ENCODE data around the gene KLC1.

KLC1 gene

DNA sequence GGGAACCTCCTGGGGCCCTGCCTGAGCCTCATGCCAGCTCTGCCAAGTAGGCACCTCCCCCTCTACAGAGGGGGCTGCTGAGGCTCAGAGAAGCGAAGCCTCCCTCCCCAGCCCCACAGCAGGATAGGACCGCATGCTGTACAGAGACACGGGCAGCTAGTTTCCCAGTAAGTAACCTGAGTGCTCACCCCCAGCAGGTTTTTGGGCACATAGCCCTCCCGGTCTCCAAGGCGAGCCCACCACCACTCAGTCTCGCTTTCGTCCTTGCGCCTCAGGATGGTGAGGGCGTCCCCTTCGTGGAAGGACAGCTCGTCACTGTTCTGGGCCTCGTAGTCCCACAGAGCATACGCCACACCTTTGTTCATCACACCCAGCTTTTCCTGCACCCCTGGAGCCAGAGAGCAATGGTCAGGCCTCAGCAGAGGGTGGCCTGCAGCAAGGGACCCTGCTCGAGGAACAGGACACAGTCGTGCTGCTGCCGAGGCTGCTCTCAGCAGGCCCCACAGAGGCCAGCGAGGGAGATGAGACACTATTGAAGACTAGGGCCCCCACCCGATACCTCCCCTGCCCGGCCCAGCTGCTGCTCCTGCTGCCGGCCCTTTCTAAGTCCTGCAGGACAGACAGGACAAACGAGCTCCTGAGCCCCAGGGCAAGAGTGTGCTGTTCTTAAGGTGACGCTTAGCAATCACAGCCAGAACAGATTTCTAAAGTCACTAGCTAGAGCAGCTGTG, 107.0 kb downstream of the KLC1 start:
- DNase-seq (ENCODE audit: low read depth), result no peak

DNA sequence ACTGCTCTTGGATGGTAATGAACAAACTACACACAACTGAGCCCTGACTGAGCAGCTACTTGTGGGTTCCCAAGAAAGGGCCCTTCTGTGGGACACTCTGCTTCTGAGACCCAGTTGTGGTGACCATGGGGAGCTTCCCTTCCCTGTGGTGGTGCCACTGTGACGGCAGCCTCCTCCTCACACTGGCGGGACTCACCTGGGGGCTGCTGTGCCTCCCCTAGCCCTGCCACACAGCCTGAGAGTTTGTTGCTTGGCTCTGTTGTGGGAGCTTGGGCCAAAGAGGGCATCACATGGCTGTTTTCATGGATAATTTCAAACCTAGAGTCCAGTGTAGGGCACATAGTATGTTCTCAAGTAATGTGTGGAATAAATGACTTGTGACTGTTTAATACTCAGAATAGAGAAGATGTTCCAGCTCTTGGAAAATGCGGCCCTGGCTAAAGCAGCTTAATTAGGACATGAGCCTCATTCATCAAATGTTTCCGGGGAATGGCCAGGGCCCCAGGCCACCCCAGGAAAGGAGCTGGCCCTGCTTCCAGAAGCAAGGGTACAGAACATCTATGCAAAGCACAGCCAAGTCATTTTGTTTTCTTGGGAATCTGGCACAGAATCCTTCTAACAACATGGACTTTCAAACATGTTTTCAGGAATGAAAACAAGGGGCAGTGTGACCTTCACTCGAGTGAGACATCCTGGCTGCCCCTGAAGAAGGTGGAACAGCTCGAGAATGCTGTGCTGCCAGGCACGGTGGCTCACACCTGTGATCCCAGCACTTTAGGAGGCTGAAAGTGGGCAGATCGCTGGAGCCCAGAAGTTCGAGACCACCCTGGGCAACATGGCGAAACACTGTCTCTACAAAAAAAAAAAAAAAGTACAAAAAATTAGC, 107.8 kb downstream of the KLC1 start:
- no peak for DNase-seq (ENCODE audit: low read depth)

DNA sequence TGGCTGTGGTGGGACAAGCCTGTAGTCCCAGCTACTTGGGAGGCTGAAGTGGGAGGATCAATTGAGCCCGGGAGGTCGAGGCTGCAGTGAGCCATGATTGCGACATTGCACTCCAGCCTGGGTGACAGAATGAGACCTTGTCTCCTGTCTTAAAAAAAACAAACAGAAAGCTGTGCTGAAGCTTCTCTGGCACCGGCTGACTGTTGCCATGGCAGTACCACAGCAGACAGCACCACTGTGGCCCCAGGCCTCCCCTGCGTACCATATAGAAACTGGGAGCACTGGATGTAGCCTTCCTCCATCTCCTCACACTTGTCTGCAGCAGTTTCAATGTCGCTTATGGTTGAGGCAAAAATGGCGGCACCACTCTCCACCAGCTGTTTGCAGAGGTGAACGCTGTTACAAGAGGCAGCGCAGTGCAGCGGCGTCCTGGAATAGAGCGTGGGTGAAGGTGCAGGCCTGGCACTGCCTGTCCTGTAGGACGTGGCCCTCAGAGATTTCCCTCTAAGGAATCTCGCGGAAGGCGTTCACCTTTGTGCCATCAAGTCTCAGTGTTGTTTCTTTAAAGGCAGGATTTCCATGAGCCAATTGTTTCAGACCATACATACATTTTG, 108.5 kb downstream of the KLC1 start:
- DNase-seq (ENCODE audit: low read depth), result no peak

DNA sequence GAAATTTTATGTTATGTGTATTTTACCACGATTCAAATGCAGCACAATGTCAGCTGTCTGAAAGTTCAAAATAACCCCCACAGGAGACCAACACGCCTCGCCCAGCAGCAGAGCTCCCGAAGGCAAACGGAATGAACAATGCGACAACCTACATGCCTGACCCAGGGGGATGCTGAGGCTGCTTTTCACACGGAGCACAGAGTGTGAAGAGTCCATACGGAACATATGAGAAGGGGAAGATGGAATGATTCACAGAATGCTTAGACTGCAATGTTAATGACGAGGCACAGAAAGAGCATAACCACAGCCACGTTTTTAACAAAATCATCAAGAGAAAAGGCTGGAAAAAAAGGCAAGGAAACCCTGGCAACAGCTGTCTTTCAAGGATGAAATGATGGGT, 109.2 kb downstream of the KLC1 start:
- no peak for DNase-seq (ENCODE audit: low read depth)

DNA sequence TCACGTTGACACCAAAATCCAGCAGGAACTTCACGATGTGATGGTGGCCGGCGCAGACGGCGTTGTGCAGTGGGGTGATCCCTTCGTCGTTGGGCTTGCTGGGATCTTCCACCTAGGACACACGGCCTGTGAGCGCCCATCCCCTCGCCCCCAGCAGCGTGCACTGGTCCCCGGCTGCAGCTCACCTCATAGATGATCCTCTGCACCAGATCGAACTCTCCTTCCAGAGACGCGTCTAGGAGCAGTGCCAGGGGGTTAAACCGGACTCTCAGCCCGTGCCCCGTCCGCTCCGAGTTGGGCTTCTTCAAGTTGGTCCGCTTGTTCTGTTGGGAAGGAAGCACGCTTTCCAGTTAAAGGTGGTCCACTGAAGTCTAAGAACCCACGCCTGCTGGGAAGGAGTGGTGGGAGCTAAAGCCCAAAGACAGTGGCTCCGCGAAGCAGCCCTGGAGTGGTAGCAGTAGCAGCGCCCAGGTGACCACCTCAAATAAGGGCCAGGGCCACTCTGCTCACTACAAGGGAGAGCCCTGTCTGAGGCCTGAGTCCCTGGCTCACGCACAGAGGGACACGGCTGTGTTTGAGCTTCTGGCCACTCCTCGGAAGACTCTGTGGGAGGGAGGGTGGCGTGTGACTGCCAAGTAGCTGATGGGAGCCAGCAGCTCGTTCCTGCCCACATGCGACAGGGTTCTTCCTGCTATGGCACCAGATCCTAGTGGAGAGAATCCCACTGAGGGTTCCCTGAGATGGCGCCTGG, 109.9 kb downstream of the KLC1 start:
- no peak for DNase-seq (ENCODE audit: low read depth)

DNA sequence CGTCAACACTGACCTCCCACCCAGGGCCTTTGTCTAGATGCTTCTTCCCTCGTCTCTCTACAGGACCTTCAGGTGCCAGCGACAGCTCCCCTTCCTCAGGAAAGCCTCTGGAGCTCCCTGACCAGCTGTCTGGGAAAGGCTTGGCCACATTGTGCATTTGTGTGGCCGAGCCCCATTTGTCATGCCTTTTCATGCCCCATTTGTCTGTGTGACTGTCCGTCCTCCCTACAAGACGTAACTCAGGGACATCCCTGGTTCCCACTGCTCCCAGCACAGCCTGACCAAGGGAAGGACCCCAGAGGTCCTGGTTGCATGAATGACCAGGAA, 110.4 kb downstream of the KLC1 start:
- DNase-seq (ENCODE audit: low read depth), result no peak

DNA sequence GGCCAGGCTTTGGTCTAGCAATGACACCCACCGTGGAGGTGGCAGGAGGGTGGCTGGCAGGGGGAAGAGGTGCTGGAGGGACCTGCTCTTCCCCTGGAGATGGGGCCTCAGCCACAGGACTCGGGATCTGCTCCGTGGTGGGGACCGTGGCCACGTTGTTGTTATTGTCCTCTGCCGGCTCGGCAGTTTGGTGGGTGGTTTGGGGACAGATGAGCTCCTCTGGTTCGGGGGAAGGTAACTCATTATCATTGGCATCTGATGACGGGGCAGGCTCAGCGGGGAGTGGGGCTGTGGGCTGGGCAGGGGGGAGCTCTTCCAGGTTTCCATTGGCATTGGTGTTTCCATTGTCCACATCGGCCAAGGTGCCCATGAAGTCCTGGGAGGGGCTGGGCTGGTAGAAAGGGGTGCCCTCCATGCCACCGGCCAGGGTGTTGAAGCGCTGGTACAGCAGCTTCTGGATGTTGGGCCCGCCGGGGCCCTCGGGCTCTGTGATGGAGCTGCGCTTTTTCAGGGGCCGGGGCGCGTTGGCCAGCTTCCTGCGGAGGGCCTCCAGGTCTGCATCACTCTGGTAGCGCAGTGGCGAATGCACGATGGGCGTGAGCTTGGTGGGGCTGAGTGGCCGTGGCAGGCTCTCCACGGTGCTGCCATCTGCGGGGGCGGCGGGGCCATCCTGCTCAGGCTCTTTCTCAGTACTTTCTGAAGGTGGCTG, 110.9 kb downstream of the KLC1 start:
- DNase-seq (ENCODE audit: low read depth), result no peak

DNA sequence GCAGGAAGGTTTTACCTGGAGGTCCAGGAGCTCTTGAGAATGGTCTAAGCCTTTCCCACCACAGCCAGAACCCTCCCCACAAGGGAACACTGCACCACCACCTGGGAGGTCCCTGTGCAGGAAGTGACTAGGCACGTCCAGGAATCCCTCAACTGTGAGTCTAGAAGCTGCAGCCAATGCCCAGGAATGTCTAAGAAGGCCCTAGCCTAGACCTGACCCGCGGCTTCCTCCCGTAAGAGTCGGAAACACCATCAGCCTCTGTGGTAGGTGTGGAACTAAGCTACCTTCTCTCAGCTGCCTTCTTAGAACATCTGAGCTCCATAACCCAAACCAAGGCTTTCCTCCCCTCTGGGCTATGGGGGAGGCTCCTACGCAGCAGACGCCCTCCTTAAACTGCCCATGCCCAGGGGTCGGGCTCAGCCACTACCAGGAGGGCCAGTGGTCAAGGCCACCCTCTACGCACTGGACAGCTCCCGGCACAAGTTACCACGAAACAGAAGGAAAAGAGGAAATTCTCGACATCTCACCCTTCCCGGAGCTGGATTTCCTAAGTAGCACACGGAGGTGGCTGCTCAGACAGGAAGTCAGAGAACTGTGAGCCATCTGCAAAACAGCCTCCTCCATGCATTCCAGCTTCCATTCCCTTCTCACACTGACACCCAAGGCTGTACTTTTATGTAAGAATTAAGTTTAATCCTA, 112.1 kb downstream of the KLC1 start:
- DNase-seq (ENCODE audit: low read depth), result no peak

DNA sequence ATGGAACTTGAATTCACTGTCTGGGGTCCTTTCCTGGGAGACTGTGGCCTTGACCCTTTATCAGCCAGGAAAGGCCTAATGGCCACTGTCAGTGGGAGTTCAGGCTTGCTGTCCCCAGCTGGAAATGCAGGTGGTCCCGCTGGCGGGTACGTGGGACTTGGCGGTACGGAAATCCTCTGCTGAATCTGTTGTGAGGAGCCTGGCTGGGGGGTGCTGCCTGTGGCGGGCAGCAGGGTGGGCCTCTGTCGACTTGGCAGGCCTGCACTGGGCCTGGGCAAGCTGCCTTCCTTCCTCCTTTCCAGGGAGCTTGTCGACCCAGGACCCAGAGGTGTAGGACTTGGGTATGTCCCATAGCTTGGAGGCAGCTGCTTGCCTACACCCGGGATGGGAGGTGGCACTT, 112.9 kb downstream of the KLC1 start:
- DNase-seq (ENCODE audit: low read depth), result no peak

DNA sequence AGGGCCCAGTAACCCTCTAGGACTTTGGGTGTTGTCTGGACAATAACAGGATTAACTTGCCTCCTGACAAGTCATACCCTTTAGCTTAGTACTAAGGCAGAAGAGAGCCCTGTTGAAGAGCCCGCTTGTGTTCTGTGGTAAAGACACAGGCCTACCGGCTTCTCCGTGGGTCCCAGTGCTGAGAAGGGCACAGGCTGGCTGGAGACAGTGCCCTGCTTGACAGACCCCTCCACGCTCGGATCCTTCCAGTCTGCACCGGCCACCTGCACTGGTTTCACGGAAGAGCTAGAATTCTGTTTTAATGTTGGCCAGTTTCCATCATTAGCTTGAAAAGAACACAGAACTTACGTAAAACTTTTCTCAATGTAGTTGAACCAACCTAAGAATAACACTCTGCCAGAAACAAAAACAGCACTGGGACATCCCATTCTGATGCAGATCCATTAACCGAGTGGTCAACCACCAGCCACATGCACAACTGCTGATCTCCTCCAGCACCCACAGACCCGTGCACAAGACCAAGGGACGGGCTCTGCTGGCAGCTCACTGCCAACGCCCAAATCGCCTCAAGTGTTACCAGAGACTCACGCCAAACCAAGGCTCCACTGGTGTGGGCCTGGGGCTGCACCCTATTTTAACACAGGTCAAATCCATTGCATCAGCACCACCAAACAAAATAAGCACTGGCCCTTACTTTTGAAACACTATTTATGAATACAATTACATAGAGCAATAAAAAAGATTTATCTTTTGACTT, 113.7 kb downstream of the KLC1 start:
- no peak for DNase-seq (ENCODE audit: low read depth)

DNA sequence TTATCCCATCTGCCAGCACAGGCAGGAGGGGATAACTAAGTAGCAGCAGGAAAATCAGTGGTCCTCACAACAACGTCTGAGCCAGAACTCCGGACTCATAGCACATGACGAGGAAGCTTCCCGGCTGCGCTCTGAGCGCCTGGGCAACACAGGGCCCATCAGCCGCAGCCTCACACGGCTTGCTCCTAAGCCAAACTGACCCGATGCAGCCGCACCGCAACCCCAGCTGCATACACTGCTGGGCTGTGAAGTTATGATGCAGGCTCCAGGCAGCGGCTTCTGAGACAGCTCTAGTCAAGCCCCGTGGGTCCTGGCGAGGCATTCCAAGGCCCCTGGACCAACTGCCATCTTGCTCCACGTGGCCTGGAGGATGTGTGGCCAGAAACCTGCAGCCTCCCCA, 114.7 kb downstream of the KLC1 start:
- no peak for DNase-seq (ENCODE audit: low read depth)

DNA sequence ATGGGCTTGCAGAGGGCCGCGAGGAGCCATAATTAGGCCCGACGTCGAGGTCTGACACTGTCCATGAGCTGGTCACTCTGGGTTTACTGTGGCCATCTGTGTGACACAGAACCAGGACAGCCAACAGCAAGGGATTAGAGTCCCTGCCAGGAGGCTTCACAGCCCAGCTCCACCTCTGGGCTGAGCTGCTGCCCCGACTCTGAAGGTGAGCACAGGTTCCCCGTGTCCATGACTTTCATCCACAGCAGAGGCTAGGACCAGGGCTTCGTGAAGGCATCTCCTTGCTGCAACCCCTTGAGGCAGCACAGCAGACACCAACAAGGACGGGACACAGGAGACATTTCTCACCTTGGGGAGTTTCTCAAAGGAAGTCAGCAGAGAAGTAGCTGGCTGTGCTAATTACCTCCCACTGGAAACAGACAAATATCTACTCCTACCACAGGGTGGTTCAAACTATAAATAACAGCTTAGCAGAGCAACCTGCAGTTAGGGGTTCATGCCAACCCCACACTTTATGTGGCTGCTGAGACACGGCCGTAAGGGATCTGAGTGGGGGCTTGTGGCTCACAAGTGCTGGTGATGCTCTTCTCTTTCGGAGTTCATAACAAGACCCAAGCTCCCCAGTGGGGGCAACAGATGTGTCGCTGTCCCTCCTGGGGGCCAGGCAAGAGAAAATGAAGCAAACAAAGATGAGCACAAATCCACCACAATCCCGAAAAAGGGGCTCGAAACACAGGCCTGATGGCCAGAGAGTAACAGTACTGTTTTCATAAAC, 115.8 kb downstream of the KLC1 start:
- DNase-seq (ENCODE audit: low read depth), result no peak

DNA sequence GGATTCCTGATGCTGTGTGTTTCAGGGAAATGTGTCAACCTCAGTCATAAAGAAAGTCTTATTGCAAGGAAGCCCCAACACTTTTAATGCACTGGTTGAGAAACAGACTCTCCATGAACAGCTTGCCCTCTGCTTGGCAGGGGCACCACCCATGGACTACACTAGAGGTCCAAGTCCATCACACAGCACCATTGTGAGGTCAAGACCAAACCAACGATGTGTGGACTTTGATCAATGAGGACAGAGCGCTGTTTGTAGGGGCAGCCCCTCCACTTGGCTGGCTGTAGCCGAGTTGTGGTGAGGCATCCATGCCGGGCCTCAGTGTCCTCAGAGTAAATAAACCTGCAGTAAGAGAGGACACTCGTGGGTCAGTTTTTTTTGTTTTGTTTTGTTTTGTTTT, 116.4 kb downstream of the KLC1 start:
- no peak for DNase-seq (ENCODE audit: low read depth)

DNA sequence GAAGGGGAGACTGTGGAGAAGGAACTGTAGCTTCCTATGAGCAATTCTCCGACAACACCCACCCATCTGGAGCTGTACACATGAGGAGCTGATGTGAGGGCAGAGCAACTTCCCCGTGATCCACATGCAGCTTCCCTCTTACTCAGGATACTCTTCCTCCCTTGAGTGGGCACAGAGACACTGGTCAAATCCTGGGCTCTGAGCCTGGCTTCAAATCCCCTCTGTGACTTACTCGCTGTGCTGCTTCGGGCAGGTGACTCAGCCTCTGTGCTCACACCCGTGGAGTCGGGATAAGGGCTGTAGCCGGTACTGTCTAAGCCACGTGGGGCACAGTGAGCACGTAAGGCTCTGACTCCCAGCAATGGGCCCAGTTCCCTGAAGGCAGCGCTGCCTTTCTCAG, 117.7 kb downstream of the KLC1 start:
- no peak for DNase-seq (ENCODE audit: low read depth)

DNA sequence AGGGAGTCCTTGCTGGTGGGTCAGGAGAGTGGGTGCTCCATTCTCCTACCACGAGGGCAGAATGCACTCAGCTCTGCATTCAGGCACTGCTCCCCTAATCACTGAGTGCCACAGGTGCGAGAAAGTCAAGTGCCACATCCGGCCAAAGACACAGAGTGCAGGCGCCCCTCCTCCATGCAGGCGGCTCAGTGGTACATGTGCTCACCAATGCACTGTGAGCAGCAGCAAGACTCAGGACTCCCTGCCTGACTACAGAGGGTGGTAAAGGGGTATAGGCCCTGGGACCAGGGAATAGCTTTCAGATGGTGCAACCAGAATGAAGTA, 119.5 kb downstream of the KLC1 start:
- no peak for DNase-seq (ENCODE audit: low read depth)

DNA sequence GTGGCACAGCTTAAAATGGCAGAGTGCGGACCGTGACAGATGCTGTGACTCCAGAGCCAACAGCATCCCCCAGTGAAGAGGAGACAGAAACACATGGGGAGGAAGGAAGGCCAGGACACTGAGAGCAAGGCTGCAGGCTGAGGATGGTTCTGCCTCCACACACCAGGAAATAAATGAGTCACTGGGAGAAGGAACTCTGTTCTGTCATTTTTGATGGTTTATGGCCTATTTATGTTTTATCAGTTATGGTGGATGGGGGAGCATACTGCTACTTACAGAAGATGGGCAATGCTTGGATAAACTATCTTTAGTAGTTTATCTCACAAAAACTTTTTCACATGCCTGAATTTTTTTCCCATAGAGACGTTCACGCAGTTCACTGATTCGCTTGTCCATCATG, 120.4 kb downstream of the KLC1 start:
- no peak for DNase-seq (ENCODE audit: low read depth)

DNA sequence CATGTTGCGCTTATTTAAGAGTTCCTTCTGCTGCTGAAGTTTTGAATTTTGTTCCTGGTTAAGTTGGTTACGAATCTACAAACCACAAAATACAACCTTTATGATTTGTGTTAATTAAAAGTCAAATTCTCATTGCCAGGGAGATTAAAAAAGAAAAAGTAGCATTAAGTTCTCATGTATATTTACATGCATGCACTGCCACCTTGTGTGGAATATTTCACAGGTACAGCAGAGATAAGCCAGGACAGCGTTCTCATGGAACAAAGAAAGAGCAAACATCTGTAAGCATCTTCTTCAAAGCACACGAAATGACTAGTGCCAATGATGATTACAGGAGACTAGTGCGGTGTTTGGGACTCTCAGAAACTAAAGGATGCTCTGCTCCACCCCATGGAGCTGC, 120.8 kb downstream of the KLC1 start:
- no peak for DNase-seq (ENCODE audit: low read depth)

Data from activated T-helper 9 cell treated with anti-CD3 and anti-CD28 coated beads, Interleukin-2, amount 50 U/mL, for 16 hours (primary cell).